ENCODE data around the gene ELOVL6.

Gene ELOVL6

DNA sequence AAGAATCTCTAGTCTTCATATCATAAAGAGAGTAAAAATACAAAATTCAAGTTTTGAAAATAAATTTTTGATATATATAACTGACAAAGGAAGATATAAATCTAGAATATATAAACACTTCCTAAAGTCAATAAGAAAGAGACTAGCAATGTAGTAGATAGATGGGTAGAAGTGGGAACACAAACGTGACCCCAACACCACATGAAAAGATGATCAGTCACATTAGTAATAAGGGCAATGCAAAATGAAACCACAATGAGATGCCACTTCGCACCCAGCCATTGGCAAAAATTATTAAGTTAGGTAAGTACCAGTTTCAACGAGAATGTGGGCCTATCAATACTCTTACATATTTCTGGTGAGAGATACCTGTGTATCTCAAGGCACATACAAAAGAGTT is 179.3 kb downstream of the ELOVL6 start:
- ATAC-seq, result peak; percentile 48 to 68

DNA sequence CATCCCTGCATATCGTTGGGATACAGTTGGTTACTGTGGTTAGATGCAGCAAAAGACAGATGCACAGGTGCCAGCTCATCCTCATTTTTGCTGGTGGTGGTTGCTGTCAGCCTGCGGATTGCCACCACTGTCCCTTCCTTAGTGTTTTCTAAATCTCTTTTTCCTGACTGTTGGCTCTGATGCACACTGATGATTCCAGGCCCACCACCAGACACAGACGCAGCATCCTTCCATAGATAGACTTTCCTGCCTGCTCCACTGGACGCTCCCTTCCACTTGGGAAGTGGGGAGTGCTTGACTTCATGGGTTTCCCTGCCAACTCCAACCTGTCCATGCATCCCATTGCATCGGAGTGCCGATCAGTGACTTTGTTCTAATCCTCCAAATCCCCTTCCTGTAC is 184.2 kb downstream of the ELOVL6 start:
- ATAC-seq, result no peak

DNA sequence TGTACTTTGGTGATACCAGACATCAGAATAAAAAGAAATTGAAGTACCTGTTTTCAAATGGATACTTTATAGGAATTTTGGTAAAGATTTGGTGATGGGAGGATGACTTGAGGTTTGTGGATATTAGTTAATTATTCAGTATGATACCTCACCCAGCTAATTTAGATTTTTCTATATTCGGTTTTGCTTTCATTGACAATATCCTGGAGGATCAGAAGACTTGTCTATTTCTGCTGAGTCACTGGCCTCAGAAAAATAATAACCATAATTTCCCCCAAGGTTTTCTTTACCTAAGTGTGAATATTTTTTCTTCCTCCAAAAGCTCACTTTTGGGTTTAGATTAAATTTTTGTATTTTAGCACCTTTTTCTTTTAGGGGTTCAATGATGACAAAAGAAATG is 185.5 kb downstream of the ELOVL6 start:
- ATAC-seq, result no peak

DNA sequence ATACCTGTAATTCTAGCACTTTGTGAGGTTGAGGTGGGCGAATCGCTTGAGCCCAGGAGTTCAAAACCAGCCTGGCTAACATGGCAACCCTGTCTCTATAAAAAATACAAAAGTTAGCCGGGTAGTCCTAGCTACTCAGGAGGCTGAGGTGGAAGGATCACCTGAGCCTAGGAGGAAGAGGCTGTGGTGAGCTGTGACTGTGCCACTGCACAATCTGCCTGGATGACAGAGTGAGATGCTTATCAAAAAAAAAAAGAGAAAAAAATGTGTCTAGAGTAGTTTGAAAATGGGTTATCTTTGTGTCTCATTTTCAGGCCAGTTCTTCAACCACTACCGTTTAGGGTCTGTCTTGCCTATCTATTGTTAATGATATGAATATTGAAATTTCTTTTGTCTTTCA is 187.6 kb downstream of the ELOVL6 start:
- no peak for ATAC-seq

DNA sequence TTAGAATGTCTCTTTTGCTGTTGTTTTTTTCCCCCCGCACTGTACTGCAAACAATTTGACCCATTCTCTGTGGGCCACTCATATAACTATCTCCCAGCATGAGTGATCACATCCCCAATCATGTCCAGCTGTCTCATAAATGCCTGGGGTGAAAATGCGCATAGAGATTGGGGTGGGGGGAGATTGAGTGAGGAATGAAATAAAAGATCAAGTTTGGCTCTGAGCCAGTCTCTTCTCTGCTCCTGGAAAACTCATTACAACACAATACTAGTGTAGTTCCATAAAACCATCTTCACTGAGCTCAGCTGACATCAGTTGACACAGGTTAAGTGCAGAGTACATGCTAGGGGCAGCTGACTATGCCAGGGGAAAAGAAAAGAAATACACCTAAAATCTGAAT is 188.9 kb downstream of the ELOVL6 start:
- ATAC-seq, result no peak

DNA sequence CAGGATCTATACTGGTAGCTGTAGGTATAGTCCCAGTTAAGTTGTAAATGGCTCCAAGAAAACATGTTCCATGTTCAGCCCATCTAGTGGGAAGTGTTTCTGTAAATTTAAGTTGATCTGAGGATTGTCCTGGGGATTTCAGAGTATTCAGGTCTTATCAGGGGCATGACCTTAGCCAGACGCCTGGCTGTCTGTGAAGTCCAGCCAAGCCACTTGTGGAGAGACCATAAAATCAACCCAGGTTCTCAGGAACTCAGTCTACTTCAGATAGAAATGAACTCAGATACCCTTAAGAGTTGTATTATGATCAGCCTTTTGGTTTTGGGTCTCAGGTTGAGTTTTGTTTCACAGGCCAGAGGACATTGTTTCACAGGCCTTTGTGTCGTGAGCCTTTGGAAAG is 189.9 kb downstream of the ELOVL6 start:
- ATAC-seq, result no peak

DNA sequence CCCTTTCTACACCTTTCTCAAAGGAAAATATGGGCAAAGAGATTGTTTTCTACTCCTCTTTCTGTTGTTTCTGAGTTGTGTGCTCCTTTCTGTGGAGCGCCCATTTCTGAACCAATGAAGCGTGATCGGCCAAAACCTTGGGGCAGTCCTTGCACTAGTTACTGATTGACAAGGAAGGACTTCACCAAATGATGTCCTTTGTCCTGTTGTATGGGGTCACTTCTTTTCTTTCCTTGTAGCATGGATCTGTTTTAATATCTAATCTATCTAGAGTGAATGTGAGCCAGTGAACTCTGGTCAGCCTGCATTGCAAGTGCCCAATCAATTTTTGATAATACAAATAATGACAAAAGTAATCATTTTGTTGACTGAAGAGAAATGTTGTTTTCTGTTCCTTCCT is 191.2 kb downstream of the ELOVL6 start:
- ATAC-seq, result no peak

DNA sequence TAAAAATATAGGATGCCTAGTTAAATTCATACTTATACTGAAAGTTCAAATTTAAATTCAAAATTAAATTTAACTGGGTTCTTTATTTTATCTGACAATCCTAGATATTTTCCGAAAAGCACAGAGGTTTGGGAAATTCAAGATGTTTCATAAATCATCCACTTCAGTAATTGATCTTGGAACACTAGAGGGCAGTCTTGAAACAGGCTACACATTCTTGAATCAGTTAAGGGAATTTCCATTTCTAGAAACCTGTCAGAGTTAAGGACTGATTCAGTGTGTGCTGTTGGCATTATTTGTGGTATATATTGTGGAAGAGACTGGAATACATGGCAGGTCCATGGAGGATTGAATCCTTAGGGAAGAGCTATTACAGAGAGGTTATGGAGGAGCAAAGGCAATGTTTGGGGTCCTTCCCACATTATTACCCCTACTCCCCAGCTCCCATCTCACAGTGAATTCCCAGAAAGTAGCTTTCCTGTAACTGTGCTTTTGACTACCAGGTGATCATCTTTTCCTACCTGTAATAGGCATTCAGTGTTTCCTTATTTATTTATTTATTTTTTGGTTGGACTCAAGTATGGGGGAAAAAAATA is 192.9 kb downstream of the ELOVL6 start:
- ATAC-seq, result peak; percentile 57 to 60

DNA sequence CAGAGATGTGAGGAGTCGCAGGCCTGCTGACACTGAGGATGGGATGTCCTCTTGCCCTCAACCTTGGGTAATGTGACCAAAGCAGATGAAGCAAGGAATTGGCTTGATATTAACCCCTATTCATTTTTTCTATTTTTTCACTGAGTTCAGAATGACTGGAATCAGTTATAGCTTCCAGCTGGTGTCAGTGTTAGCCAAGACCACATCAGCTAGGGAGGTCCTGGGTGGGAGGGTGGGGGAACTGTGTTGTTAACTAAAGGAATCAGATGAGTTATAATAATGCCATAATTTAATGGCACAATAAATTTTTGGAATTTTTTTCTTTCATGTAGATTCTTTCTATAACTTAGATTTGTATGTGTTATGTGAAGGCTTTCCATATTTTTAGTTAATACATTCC is 193.9 kb downstream of the ELOVL6 start:
- no peak for ATAC-seq

DNA sequence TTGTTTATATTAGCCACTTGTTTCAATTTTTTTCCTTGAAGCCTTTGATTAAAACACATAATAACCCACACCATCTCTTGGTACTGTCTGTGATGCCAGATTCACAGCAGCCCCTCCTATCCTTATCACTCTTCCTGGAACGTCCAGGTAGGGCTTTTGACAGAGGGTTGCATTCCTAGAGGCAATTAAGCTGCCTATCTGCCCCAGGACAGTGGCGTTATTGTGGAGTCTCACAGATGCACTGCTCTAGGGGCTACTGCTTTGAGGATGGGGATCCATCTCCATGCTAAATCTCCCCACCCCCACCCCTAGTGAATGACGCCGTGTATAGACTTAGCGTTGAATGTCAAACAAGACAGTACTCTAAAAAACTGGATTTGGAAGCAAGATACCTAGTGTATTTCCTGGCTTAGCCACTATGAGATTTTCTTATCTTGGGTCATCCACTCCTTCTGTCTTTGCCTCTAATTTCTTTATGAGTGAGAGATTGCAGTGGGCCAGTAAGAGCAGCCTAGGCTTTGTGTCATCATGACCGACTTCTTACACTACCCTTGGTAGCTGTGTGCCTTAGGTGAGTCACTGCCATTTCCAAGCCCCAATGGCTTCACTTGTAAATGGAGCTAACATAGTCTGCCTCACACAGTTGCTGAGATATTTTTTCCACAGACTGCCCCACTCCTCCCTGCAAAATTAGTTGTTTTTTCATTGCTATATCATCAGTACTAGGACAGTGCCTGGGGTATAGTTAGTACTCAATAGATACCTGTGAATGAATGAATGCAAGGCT is 194.8 kb downstream of the ELOVL6 start:
- peak; percentile 54 to 69 for ATAC-seq

DNA sequence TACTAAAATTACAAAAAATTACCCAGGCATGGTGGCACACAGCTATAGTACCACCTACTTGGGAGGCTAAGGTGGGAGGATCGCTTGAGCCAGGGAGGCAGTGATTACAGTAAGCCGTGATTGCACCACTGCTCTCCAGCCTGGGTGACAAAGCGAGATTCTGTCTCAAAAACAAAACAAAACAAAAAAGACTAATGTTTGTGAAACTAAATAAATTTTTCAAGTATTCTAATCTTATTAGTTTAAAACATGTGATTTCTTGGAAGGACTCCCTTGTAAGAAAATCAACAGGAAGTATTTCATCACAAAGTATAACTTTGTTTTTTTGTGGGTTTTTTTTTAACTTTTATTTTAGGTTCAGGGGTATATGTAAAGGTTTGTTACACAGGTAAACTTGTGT is 196.1 kb downstream of the ELOVL6 start:
- no peak for ATAC-seq

DNA sequence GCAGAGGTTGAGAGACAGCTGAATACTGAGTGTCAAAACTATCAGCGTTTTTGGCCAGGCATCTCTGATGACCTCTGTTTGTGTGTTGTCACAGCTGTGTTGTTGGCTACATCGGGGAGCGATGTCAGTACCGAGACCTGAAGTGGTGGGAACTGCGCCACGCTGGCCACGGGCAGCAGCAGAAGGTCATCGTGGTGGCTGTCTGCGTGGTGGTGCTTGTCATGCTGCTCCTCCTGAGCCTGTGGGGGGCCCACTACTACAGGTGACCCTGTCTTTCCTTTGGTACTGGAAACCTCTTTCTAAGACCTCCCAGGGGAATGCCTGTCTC is 198.9 kb downstream of the ELOVL6 start:
- ATAC-seq, result no peak

DNA sequence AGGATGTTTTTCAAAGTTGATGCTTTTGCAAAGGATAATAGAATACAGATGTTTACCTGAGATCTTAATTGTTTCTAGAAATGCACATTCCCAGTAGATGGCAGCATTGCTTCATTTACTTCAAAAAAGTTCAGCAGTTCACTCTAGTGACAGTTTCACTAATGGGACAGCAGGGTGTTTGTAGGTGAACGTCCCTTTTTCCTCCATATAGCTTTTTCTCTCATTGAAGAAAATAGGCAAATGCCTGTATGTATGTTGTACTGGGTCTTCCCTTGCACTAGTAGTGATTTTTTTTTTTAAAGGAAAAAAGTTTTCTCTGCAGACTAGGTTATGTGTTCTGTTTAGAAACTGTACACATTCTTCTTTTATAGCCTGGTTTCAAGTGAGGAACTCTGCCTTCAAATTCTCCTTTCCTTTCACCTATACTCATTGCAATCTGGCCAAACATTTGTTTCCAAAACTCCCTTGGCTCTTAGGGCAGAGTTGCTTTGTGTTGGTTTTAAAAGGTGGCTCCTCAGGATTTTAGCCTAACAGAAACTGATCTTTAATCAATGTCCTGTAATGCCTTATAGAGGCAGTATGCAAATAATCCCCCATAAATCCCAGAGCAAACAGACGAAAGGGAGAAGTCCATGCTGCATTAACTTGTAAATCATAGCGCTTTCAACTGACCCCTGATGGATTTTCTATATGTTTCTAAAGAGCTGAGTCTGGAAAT is 199.4 kb downstream of the ELOVL6 start:
- peak; percentile 29 to 40 for ATAC-seq

DNA sequence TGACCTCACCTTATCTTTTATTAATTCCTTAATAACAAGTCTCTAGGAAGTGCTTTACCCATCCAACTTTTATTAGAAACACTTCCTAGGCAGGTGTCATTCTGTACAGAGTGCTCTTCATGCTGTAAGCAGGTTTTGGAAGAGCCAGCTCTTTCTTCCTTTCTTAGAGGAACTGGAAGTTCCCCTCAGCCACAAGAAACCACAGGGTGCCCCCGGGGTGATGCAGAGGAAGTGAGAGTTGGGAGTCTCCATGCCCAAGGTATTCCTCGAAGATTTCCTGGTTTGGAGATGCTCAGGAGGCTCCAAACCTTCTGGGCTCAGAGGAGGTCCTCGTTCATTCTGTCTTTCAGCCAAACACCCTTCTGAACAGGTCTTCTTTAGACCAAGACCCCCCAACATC is 201.9 kb downstream of the ELOVL6 start:
- ATAC-seq, result no peak
